Testis (tissue), 3 donors: Measurements from ENCODE around the gene MCTP1. TPM values are rescaled to one million over a fixed set of nuclear protein-coding genes. Genes with fewer than 3 reads are reported as not detected.
"Not testable (repeated sequence)": the region's sequence is repeated elsewhere in the genome, so short reads cannot be mapped to it uniquely, and the experiment has no call there.

ENCODE experiments used
- DNase-seq: peaks from one replicate; pipeline ENCODE4 v3.0.0-alpha.2; 2019
- H3K27ac ChIP-seq, 2 donors: fragments of 200-600 bp; sonication (generic); one replicate each; pipeline ENCODE4 v1.5.1; 2019
- H3K27me3 ChIP-seq: fragments of 200-600 bp; sonication (generic); one replicate; pipeline ENCODE4 v1.5.1; 2019
- H3K36me3 ChIP-seq: fragments of 200-600 bp; sonication (generic); one replicate; pipeline ENCODE4 v1.5.1; 2017; ENCODE audit warnings: low read depth; ENCODE audit errors: missing control alignments
- H3K4me1 ChIP-seq: fragments of 200-600 bp; sonication (generic); one replicate; pipeline ENCODE4 v1.5.1; 2019
- H3K4me3 ChIP-seq, 2 donors: fragments of 200-600 bp; sonication (generic); one replicate each; pipeline ENCODE4 v1.5.1; 2017 to 2019
- H3K9me3 ChIP-seq: fragments of 200-600 bp; sonication (generic); one replicate; pipeline ENCODE4 v1.5.1; 2017
- POLR2A ChIP-seq: fragments of 450-650 bp; IDR thresholded peaks from one replicate; pipeline ENCODE4 v1.6.1; 2017; ENCODE audit warnings: antibody characterized with exemption, mild to moderate bottlenecking, moderate library complexity
- whole genome bisulfite sequencing, 2 donors: methylation state at CpG; one replicate each; pipeline ENCODE4 v1.1.5; 2018; 5-methylcytosine and 5-hydroxymethylcytosine counted together
- intact Hi-C: fragments of 100-400 bp; cut with DNase I; formaldehyde crosslinking; loops from one replicate; pipeline ENCODE4 v1.15.1; 2023; ENCODE audit warnings: low total_unique reads
- polyA plus RNA-seq: library from polyadenylated mRNA; stranded (reverse); fragments of 350-450 nt; fragmentation: Illumina TruSeq; extraction: RNeasy Lipid Tissue Mini Kit (QIAGEN cat#74804); gene quantifications from one replicate; pipeline ENCODE4 v1.2.3, GENCODE V29; 2014; ENCODE audit warnings: low read depth, low replicate concordance; ENCODE audit not compliant: insufficient read depth
- total RNA-seq, 2 donors: library from RNA; depleted of rRNA; stranded (reverse); fragments of >200 nt; gene quantifications; one replicate each; pipeline ENCODE4 v1.2.3, GENCODE V29; 2016
- TF ChIP-seq, protein P1 (sequence below), 3 experiments: fragments of 450-650 bp in 2 of 3; fragments of 200-600 bp in 1 of 3; sonication (generic) in 1 of 3; IDR thresholded peaks; one replicate each; pipeline ENCODE4 v1.5.1; 2016 to 2019; ENCODE audit warnings: antibody characterized with exemption in 3 of 3, mild to moderate bottlenecking in 2 of 3, moderate library complexity in 1 of 3

Gene MCTP1
- total and polyA plus RNA-seq, 3 donors from 2014 or later, result 7.4 to 15.5 (median 9.7) TPM

DNA sequence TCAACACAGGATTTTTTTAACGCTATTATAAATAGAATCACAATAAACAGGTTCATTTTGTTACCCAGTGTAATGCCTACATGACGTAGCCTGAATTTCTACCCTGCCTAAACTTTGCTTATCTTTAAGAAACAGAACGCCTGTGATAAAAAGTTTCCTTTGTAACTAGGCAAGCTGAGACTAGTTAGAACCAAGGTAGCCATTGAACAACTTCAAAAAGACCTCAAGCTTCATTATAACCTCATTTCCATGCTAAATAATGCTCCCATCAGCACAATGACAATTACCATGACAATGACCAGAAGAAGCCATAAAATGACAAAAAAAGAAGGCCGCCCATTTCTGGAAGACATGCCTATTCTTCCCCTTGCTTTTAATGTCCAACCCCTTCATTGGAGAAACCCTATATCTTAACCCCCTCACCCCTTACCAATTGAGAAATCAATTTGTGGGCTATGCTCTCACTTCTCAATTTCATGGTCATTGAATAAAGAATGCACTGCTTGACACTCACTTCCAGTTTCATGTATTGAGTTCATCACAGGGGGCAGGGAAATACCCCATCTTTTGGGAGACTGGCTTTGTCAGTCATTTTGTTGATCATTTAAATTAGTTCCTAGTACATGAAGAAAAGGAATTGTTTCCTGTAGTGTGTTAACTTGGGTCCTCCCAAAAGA, 276.8 kb downstream of the MCTP1 start:
- WGBS, 2 donors, result 70 to 82% methylated on average over 4 of the region's 4 CpGs
- TF ChIP-seq, protein P1, sequence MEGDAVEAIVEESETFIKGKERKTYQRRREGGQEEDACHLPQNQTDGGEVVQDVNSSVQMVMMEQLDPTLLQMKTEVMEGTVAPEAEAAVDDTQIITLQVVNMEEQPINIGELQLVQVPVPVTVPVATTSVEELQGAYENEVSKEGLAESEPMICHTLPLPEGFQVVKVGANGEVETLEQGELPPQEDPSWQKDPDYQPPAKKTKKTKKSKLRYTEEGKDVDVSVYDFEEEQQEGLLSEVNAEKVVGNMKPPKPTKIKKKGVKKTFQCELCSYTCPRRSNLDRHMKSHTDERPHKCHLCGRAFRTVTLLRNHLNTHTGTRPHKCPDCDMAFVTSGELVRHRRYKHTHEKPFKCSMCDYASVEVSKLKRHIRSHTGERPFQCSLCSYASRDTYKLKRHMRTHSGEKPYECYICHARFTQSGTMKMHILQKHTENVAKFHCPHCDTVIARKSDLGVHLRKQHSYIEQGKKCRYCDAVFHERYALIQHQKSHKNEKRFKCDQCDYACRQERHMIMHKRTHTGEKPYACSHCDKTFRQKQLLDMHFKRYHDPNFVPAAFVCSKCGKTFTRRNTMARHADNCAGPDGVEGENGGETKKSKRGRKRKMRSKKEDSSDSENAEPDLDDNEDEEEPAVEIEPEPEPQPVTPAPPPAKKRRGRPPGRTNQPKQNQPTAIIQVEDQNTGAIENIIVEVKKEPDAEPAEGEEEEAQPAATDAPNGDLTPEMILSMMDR (IDR thresholded peaks at IDR 0.05), result no peak
- TF ChIP-seq POLR2A, result no peak
- H3K27ac ChIP-seq, result no peak overlapping the region
- H3K9me3 ChIP-seq, result no peaks in the 10 kb centered on the region
- H3K4me1 ChIP-seq, result no peaks in the 10 kb centered on the region
- H3K36me3 ChIP-seq, result no peaks in the 10 kb centered on the region
- intact Hi-C loops, result no loop called here
- no peak for DNase-seq
- H3K4me3 ChIP-seq, result no peak overlapping the region
- no peaks in the 10 kb centered on the region for H3K27me3 ChIP-seq

DNA sequence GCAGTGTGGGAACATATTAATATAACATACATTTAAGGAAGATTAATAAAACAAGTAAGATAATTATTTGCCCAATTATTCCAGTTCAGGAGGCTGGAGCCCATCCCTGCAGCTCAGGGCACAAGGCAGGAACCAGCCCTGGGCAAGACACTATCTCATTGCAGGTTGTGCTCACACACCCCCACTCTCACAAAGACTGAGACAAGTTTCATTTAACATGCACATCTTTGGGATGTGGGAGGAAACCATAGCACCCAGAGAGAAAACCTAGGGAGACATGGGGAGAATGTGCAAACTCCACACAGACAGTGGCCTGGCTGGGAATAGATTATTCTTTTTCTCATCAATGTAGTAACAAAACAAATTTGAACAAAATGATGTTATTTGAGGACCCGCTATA, 279.1 kb downstream of the MCTP1 start:
- intact Hi-C loops, result no loop called here
- no peak for TF ChIP-seq POLR2A
- TF ChIP-seq, protein P1 (IDR thresholded peaks at IDR 0.05), result no peak
- no peak for DNase-seq
- Histone ChIP-seq H3K9me3 (no peaks in the 10 kb centered on the region), H3K4me1 (no peaks in the 10 kb centered on the region), H3K36me3 (no peaks in the 10 kb centered on the region), H3K27me3 (no peaks in the 10 kb centered on the region), H3K4me3 (no peak overlapping the region), H3K27ac (no peak overlapping the region)
- 98 to 100% methylated on average over 1 of the region's 1 CpG for WGBS, 2 donors

DNA sequence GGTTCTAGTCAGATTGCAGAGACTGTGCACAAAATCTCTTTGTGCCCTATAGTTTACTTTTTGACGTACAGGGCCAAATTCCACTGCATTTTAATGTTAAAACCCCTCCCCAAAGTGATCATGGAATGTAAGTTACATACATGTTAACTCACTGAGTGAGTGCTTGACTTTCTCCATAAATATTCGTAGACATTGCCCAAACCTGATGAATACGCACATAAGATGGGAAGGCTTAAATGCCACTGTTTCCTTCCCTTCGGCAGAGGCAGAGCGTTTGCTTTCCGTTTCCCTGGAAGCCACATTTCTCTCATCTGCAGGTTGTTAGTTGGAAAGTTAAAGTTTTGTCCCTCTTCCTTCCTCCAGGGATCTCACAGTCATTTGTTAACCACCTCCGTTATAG, 286.2 kb downstream of the MCTP1 start:
- TF ChIP-seq, protein P1 (IDR thresholded peaks at IDR 0.05), result no peak
- no peak for TF ChIP-seq POLR2A
- intact Hi-C loops, result no loop called here
- Histone ChIP-seq H3K27me3 (no peaks in the 10 kb centered on the region), H3K9me3 (no peaks in the 10 kb centered on the region), H3K27ac (no peak overlapping the region), H3K4me1 (no peaks in the 10 kb centered on the region), H3K36me3 (no peaks in the 10 kb centered on the region), H3K4me3 (no peak overlapping the region)
- no peak for DNase-seq
- 59 to 69% methylated on average over 7 of the region's 7 CpGs for WGBS, 2 donors

DNA sequence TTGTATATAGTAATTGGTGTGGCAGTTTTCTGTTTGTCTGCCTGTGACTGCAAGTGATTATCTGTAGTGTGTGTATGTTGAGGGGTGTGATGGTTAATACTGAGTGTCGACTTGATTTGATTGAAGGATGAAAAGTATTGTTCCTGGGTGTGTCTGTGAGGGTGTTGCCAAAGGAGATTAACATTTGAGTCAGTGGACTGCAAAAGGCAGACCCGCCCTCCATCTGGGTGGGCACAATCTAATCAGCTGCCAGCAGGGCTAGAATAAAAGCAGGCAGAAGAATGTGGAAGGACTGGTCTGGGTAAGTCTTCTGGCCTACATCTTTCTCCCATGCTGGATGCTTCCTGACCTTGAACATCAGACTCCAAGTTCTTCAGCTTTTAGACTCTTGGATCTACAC, 290.4 kb downstream of the MCTP1 start:
- H3K9me3 ChIP-seq, H3K4me1 ChIP-seq, DNase-seq, intact Hi-C loops, H3K27me3 ChIP-seq, H3K36me3 ChIP-seq, H3K4me3 ChIP-seq, H3K27ac ChIP-seq: not testable (repeated sequence)
- 89 to 92% methylated on average over 2 of the region's 2 CpGs for WGBS, 2 donors

DNA sequence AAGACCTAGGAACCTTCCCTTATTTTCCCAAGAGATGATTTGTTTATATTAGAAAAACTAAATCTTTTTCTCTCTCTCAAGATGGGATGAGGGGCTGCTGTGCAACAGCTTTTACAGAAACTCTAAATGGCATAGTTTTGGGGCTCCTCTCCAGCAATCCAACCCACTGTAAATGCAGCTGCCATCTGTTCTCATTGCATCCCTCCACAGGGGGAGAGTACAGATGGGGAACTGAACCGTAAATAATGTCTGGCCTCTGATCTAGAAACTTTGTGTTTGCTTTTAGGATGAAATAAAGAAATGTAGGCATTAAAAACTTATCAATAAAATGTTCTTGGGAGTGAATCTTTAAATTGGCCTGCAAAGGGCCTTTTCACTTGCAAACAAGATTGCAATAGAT, 291.4 kb downstream of the MCTP1 start:
- no peak overlapping the region for H3K27ac ChIP-seq
- H3K4me3 ChIP-seq, result no peak overlapping the region
- no peaks in the 10 kb centered on the region for H3K36me3 ChIP-seq
- no peaks in the 10 kb centered on the region for H3K27me3 ChIP-seq
- DNase-seq, result no peak
- 83 to 91% methylated on average over 1 of the region's 1 CpG for WGBS, 2 donors
- TF ChIP-seq, protein P1 (IDR thresholded peaks at IDR 0.05), result no peak
- no peak for TF ChIP-seq POLR2A
- no peaks in the 10 kb centered on the region for H3K4me1 ChIP-seq
- no peaks in the 10 kb centered on the region for H3K9me3 ChIP-seq
- intact Hi-C loops, result no loop called here
